Muscle layer of colon (tissue), 2 donors: ENCODE data around the gene MDH2.
"Not testable (repeated sequence)": the region's sequence is repeated elsewhere in the genome, so short reads cannot be mapped to it uniquely, and the experiment has no call there.

Experiments
- H3K27ac ChIP-seq: one replicate; pipeline ENCODE4 v1.7.0; 2013; ENCODE audit warnings: low read depth, mild to moderate bottlenecking, low read length, moderate library complexity
- H3K27me3 ChIP-seq, 2 donors: one replicate each; pipeline ENCODE4 v1.7.0; 2013; ENCODE audit warnings: low read length in 2 of 2, mild to moderate bottlenecking in 2 of 2; ENCODE audit not compliant: insufficient read depth in 2 of 2, control insufficient read depth in 1 of 2
- H3K36me3 ChIP-seq: one replicate; pipeline ENCODE4 v1.7.0; 2013; ENCODE audit warnings: mild to moderate bottlenecking, low read length; ENCODE audit not compliant: insufficient read depth
- H3K4me1 ChIP-seq: one replicate; pipeline ENCODE4 v1.7.0; 2013; ENCODE audit warnings: mild to moderate bottlenecking, low read length; ENCODE audit not compliant: insufficient read depth
- H3K4me3 ChIP-seq, 2 donors: one replicate each; pipeline ENCODE4 v1.7.0; 2013; ENCODE audit warnings: low read length in 2 of 2, low read depth in 1 of 2, mild to moderate bottlenecking in 1 of 2, moderate library complexity in 1 of 2
- H3K9ac ChIP-seq: one replicate; pipeline ENCODE4 v1.7.0; 2013; ENCODE audit warnings: low read length
- H3K9me3 ChIP-seq: one replicate; pipeline ENCODE4 v1.7.0; 2013; ENCODE audit warnings: mild to moderate bottlenecking, low read length
- donor health status: abdominal sarcoma.
- donor health status: Adenocarcinoma of cecum.

The MDH2 gene

DNA sequence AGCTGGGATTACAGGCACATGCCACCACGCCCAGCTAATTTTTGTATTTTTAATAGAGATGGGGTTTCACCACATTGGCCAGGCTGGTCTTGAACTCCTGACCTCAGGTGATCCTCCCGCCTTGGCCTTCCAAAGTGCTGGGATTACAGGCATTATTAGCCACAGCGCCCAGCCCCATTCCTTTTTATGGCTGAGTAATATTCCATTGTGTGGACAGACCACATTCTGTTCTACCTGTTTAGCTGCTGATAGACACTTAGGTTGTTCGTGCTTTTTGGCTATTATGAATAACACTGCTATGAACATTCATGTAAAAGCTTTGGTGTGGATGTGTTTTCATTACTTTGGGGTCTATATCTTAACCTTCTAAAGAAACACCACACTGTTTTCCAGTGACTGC, 29.4 kb upstream of the MDH2 start:
- H3K4me1 ChIP-seq, H3K4me3 ChIP-seq, H3K27ac ChIP-seq, H3K9ac ChIP-seq, H3K9me3 ChIP-seq, H3K27me3 ChIP-seq: not testable (repeated sequence)
- peaks cover 13% of the 10 kb centered on the region for H3K36me3 ChIP-seq

DNA sequence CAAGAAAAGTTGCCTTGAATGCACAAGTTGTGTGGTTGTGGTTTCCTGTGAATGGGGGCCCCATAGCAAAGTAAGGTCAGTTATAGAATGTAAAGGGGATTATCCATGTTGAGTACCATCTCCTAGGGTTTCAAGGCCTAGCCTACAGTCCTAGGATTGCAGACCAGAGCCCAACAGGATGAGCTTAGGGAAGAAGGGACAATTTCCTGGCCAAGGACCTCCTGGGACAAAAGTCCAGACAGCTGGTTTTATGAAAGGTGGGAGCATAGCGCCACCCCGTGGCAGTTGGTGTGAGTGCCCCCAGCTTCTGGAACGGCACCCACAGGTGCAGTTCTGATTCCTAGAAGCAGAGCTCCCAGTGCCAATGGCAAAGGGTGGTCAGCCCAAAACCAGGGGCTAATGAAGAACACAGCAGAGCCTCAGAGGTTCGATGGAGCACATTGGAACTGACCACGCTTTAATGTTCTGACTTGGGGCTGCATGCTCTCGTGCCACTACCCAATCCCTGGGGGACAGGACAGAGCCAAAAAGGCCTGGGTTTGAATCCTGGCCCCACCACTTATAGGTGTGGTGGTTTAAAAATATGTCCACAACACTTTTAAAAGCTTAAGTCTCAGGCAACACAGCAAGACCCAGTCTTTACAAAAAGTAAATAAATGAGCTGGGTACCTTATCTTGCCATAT, 27.7 kb upstream of the MDH2 start:
- Histone ChIP-seq H3K9me3 (no peaks in the 10 kb centered on the region), H3K27ac (no peak overlapping the region), H3K9ac (no peak overlapping the region), H3K36me3 (peaks cover 11% of the 10 kb centered on the region), H3K4me3 (no peak overlapping the region), H3K27me3 (no peaks in the 10 kb centered on the region), H3K4me1 (no peaks in the 10 kb centered on the region)

DNA sequence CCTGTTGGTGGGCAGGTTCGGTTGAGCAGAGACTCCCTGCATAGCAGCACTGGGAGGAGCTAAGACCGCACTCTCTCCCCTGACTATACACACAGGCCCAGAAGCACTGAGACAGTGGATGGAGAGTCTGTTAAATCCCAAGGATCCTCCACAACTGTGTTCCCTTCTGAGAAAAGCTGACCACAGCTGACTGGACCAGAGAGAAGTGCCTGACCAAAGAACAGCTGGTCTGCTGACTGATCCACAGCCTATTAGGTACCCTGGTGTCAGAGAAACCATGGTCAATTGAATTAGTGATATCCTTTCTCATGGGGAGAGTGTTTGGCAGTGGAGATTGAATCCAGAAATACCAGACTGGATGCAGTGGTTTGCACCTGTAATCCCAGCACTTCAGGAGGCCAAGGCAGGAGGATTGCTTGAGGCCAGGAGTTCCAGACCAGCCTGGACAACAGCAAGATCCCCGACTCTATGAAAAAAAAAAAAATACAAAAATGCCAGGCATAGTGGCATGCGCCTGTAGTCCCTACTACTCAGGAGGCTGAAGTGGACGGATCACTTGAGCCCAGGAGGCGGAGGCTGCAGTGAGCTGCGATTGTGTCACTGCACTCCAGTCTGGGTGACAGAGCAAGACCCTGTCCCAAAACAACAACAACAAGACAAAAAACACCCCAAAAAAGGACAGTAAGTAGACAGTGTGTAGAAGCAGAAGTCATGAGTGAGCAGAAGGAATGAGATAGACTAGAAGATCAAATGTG, 25.7 kb upstream of the MDH2 start:
- peaks cover 11% of the 10 kb centered on the region for H3K36me3 ChIP-seq
- H3K4me3 ChIP-seq = no peak overlapping the region
- H3K9me3 ChIP-seq = no peaks in the 10 kb centered on the region
- no peak overlapping the region for H3K9ac ChIP-seq
- H3K27ac ChIP-seq = no peak overlapping the region
- no peaks in the 10 kb centered on the region for H3K4me1 ChIP-seq
- no peaks in the 10 kb centered on the region for H3K27me3 ChIP-seq

DNA sequence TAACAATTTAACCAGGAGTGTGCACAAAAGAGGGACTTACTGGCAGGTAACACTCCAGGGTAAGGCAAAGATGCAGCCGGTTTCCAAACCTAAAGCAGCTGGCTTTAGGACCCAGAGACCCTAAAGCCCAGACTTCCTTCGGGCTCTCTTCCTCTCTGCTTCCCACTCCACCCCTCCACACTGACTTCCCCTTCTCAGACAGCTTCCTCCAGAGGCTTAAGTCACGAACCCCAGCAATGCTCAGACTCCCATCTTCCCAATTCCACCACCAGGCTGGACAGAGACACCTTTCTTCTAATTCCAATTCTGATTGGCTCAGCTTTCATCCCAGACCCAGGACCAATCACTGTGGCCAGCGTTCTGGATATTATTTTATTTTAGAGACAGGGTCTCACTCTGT, 24.9 kb upstream of the MDH2 start:
- Histone ChIP-seq H3K4me3 (no peak overlapping the region), H3K27ac (no peak overlapping the region), H3K9me3 (no peaks in the 10 kb centered on the region), H3K27me3 (no peaks in the 10 kb centered on the region), H3K9ac (no peak overlapping the region), H3K4me1 (no peaks in the 10 kb centered on the region), H3K36me3 (peaks cover 11% of the 10 kb centered on the region)

DNA sequence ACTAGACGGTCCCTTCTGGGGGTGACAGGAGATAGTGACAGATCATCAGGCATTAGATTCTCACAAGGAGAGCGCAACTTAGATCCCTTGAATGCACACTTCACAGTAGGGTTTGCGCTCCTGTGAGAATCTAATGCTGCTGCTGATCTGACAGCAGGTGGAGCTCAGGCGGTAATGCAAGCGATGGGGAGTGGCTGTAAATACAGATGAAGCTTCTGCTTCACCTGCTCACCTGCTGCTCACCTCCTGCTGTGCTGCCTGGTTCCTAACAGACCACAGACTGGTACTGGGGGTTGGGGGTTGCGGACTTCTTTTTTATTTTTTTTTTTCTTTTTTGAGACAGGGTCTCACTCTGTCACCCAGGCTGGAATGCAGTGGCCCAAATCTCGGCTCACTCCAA, 18.2 kb upstream of the MDH2 start:
- not testable (repeated sequence) for H3K4me1 ChIP-seq, H3K36me3 ChIP-seq, H3K9me3 ChIP-seq, H3K27me3 ChIP-seq, H3K27ac ChIP-seq, H3K4me3 ChIP-seq, H3K9ac ChIP-seq

DNA sequence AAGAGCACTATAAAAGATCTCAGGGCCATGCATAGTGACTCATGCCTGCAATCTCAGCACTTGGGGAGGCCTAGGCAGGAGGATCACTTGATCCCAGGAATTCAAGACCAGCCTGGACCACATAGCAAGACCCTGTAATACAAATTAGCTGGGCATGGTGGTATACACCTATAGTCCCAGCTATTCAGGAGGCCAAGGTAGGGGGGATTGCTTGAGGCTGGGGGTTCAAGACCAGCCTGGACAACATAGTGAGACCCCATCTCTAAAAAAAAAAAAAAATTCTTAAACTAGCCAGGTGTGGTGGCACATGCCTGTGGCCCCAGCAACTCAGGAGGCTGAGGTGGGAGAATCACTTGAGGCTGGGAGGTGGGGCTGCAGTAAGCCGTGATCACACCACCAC, 15.9 kb upstream of the MDH2 start:
- H3K36me3 ChIP-seq = no peaks in the 10 kb centered on the region
- H3K9me3 ChIP-seq = no peaks in the 10 kb centered on the region
- H3K4me1 ChIP-seq = no peaks in the 10 kb centered on the region
- H3K4me3 ChIP-seq = no peak overlapping the region
- no peak overlapping the region for H3K27ac ChIP-seq
- H3K27me3 ChIP-seq = no peaks in the 10 kb centered on the region
- no peak overlapping the region for H3K9ac ChIP-seq

DNA sequence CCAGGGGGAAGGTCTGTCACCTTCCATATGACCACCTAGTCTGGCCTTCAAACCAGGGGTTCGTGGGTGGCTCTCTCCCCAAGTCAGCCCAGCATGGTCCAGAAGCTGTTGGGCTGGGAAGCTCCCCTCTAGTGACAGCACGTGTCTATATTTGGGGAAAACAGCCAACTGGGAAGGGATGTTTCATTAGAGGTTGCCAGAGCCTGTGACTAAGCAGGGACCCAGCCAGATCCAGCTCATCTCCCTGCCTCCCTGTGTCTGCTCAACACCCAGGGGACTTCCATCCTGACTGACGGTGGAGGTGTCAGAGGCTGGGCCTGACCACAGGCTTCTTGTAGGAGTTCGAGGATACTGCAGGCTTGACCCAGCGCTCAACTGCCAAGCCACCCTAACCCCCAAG, 10.6 kb upstream of the MDH2 start:
- Histone ChIP-seq H3K36me3 (no peaks in the 10 kb centered on the region), H3K4me1 (no peaks in the 10 kb centered on the region), H3K9ac (no peak overlapping the region), H3K9me3 (no peaks in the 10 kb centered on the region), H3K27ac (no peak overlapping the region), H3K27me3 (no peaks in the 10 kb centered on the region), H3K4me3 (no peak overlapping the region)

DNA sequence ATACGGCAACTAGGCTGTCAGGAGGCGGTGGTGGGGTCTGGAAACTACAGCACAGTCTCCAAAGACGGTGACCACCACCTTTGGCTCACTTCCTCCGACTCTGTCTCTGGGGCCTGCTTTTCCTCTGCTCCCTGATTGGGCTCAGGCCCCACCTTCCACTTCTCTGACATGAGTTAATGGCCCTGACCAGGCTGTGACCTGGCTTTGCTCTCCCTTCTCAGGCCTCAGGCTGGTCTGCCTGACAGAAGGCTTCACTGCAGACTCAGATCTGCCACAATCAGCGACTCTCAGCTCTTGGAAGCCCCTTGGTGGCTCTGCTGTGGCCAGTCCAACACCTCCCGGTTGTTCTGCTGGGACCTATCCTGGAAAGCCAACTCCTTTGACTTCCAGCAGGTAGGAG, 7.8 kb upstream of the MDH2 start:
- Histone ChIP-seq H3K4me1 (no peaks in the 10 kb centered on the region), H3K9ac (no peak overlapping the region), H3K4me3 (no peak overlapping the region), H3K27ac (no peak overlapping the region), H3K27me3 (no peaks in the 10 kb centered on the region), H3K36me3 (no peaks in the 10 kb centered on the region), H3K9me3 (no peaks in the 10 kb centered on the region)

DNA sequence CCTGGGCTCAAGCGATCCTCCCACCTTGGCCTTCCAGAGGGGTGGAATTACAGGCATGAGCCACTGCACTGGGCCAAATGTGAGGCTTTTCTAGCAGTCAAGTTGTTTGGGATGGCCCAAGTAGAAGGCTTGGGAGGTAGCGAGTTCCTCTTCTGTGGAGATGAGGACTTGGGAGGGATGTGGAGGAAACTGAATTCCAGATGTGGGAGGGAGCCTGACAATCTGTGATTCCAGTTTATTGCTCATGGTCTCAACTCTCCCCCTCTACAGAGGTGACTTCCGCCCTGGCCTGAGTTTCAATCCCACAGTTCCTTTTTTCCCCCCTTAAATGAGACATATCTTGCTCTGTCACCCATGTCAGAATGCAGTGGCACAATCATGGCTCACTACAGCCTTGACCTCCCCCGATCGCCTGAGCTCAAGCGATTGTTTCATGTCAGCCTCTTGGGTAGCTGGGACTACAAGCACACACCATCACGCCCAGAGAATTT, 3.5 kb upstream of the MDH2 start:
- Histone ChIP-seq H3K9me3 (no peaks in the 10 kb centered on the region), H3K36me3 (no peaks in the 10 kb centered on the region), H3K27me3 (no peaks in the 10 kb centered on the region), H3K27ac (no peak overlapping the region), H3K9ac (no peak overlapping the region), H3K4me1 (peaks cover 15% of the 10 kb centered on the region), H3K4me3 (no peak overlapping the region)

DNA sequence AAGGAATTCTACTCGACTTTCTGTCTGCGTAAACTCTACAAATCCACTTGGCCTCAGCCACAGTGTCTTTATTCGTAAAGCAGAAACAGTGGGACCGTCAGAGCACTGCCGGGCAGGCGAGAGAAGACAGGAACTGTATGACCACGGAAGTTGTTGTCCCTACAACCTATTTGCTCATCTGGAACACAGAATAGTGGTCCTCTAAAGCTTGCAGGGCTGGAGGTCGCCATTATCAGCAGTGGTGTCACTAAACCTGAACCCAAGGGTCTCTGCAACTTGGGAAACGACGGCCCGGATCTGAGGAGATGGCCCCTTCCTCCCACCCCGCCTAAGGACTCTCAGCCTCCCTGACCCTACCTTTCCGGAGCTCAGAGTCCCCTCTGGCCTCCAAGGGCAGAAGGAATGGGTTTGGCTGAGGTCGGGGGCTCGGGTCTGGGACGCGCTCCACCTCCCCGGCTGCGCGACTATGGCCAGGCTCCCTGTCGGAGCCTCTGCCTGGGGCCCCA, 548 bp upstream of the MDH2 start:
- H3K9me3 ChIP-seq = no peaks in the 10 kb centered on the region
- H3K36me3 ChIP-seq = peaks cover 7% of the 10 kb centered on the region
- H3K4me3 ChIP-seq = peak overlapping the region; percentile 94 to 99
- H3K27ac ChIP-seq = peak overlapping the region; percentile 98
- H3K27me3 ChIP-seq = no peaks in the 10 kb centered on the region
- H3K9ac ChIP-seq = peak overlapping the region; percentile 95
- peaks cover 16% of the 10 kb centered on the region for H3K4me1 ChIP-seq

DNA sequence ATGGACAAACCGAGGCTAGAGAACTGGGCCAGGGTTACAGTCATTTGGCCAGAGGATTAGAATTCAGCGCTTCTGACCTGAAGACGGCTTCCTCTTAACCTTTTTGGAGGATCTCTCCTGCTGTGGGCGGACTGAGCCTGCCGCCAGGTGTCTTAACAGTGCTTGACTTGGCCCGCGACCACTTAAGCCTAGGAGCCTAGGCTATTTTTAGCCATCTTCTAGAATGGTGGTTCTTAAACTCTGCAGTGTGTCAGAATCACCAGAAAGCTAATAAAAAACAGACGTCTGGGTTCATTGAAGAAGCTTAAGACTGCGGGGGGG, 722 bp downstream of the MDH2 start:
- Histone ChIP-seq H3K9me3 (no peaks in the 10 kb centered on the region), H3K4me3 (peak overlapping the region; percentile 94 to 99), H3K4me1 (peaks cover 16% of the 10 kb centered on the region), H3K9ac (peak overlapping the region; percentile 95), H3K27ac (peak overlapping the region; percentile 98), H3K27me3 (no peaks in the 10 kb centered on the region), H3K36me3 (peaks cover 7% of the 10 kb centered on the region)

DNA sequence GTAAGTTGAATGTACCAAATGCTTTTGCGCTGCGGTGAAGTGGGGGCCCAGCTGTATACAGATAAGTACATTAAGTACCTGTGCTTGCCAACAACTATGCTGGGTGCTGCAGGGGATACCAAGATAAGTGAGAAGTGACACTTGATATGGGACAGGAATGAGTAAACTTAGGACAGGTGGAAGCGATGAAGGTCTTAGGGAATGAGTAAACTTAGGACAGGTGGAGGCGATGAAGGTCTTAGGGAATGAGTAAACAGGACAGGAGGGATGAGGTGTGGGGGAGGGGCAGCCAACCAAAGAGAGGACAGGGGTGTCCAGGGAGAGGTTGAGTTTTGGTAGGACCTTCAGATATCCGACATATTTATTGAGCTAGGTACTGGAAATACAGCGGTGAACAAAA, 1.4 kb downstream of the MDH2 start:
- H3K27ac ChIP-seq = no peak overlapping the region
- no peaks in the 10 kb centered on the region for H3K9me3 ChIP-seq
- H3K36me3 ChIP-seq = peaks cover 7% of the 10 kb centered on the region
- peak overlapping the region in 1 of 2 donors; percentile 94 for H3K4me3 ChIP-seq
- H3K9ac ChIP-seq = no peak overlapping the region
- no peaks in the 10 kb centered on the region for H3K27me3 ChIP-seq
- H3K4me1 ChIP-seq = peaks cover 22% of the 10 kb centered on the region
